Measurements from ENCODE around the gene MUC20. TPM values are rescaled to one million over a fixed set of nuclear protein-coding genes. Genes with fewer than 3 reads are reported as not detected.

MUC20 gene
- total RNA-seq, 2 experiments from 2014 or later = 0.20 to 0.65 TPM

DNA sequence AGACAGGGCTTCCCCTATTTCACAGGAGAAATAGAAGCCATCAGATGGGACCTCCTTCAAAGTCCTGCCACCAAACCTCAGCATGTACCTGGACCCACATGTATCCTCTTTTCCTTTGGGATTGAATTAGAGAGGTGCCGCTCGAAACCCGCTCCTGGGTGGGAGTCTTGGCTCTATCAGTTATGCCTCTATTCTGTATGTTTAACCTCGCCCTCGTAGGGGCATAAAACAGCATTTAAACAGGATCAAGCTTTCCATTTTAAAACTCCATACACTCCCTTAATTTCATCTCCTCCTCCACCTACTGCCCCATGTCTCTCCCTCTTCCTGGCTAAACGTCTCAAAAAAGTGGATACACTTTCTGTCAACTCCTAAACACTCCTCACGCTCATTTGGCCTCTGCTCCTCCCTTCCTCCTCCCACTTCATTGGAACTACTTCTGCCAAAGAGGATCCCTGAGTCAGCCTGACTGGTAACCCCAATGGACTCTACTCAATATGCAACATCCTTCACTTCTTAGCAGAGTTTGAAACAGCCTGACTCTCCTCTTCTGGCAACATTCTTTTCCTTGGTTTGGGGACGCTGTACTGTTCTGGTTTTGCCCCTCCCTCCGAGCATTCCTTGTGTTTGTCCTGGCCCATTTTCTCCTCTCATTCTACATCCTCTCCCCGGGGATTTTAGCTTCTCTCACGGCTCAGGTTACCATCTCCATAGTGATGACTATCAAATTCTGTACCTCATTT, 23.0 kb upstream of the MUC20 start:
- Mint-ChIP-seq H3K27ac (peak overlapping the region; percentile 2), H3K27me3 (no peaks in the 10 kb centered on the region), H3K4me1 (ENCODE audit: low read depth) (peaks cover 11% of the 10 kb centered on the region), H3K36me3 (ENCODE audit: low read depth) (peaks cover 21% of the 10 kb centered on the region), H3K4me3 (no peak overlapping the region), H3K9me3 (no peaks in the 10 kb centered on the region)
- ChIA-PET CTCF (interaction anchor here (1.6 kb wide), 1 partner anchor 162 kb away, joined by 3 read pairs; no protein-coding TSS in a partner anchor), POLR2A (no interaction called here)
- intact Hi-C loops (cut with micrococcal nuclease) = no loop called here
- ATAC-seq (no peak), DNase-seq (no peak)
- TF ChIP-seq, protein P1, sequence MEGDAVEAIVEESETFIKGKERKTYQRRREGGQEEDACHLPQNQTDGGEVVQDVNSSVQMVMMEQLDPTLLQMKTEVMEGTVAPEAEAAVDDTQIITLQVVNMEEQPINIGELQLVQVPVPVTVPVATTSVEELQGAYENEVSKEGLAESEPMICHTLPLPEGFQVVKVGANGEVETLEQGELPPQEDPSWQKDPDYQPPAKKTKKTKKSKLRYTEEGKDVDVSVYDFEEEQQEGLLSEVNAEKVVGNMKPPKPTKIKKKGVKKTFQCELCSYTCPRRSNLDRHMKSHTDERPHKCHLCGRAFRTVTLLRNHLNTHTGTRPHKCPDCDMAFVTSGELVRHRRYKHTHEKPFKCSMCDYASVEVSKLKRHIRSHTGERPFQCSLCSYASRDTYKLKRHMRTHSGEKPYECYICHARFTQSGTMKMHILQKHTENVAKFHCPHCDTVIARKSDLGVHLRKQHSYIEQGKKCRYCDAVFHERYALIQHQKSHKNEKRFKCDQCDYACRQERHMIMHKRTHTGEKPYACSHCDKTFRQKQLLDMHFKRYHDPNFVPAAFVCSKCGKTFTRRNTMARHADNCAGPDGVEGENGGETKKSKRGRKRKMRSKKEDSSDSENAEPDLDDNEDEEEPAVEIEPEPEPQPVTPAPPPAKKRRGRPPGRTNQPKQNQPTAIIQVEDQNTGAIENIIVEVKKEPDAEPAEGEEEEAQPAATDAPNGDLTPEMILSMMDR (IDR thresholded peaks at IDR 0.05) = no peak

DNA sequence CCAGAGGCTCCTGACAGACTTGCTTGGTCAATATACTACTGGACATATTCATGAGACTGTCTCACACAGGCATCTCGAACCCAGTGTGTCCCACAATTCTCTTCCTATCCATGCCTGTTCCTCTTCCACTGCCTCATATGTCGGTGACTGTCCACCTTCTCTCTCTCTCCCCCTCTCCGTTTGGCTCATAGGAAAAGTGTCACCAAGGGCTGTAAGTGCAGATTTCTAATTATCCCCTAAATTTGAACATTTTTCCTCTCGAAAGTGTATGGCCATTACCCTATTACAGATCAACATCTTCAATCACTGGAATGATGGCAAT, 22.5 kb upstream of the MUC20 start:
- peaks cover 8% of the 10 kb centered on the region for H3K4me1 Mint-ChIP-seq (ENCODE audit: low read depth)
- intact Hi-C loops (cut with micrococcal nuclease) = no loop called here
- ChIA-PET POLR2A (interaction anchor here (1.3 to 1.6 kb wide), 2 partner anchors 13 to 16 kb away, joined by 3 to 5 read pairs; no protein-coding TSS in a partner anchor), CTCF (interaction anchor here (1.6 kb wide), 1 partner anchor 161 kb away, joined by 3 read pairs; no protein-coding TSS in a partner anchor)
- H3K36me3 Mint-ChIP-seq (ENCODE audit: low read depth) = peaks cover 17% of the 10 kb centered on the region
- ATAC-seq (no peak), DNase-seq (no peak)
- TF ChIP-seq, protein P1 (IDR thresholded peaks at IDR 0.05) = no peak
- no peak overlapping the region for H3K27ac Mint-ChIP-seq
- H3K27me3 Mint-ChIP-seq = no peaks in the 10 kb centered on the region
- H3K9me3 Mint-ChIP-seq = no peaks in the 10 kb centered on the region
- no peak overlapping the region for H3K4me3 Mint-ChIP-seq

DNA sequence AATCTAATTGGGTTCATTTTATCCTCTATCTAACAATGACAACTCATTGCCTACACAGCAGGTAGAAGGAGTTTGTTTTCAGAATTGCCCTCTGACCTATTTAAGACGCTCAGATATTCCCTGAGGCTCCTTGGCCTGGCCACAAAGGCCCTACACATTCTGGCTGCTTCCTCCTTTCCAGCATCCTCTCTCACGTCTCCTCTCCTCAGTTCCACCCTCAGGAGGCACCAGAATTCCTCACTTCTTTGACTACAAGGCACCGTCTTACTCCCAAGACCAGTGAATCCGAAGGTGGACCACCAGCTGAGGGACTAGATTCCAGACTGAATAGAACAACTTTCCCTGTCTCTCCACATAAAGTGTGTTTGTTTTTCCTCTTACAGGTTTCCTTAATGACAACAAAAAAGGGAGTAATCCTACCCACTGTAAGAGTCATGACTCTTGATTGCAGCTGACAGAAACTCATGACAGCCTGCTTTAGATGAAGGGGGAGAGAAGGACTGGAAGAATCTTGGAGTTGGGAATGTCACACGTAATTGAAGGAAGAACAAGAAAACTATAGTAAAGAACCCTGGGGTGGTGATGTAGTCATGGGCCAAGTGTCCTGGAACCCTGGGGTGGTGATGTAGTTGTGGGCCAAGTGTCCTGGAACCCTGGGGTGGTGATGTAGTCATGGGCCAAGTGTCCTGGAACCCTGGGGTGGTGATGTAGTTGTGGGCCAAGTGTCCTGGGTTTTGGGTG, 22.0 kb upstream of the MUC20 start:
- ChIA-PET POLR2A (interaction anchor here (1.3 to 1.6 kb wide), 2 partner anchors 13 to 16 kb away, joined by 3 to 5 read pairs; no protein-coding TSS in a partner anchor), CTCF (interaction anchor here (0.8 kb wide), 1 partner anchor 46 kb away, joined by 3 read pairs; no protein-coding TSS in a partner anchor)
- Mint-ChIP-seq H3K27me3 (no peaks in the 10 kb centered on the region), H3K4me3 (no peak overlapping the region), H3K36me3 (ENCODE audit: low read depth) (peaks cover 14% of the 10 kb centered on the region), H3K4me1 (ENCODE audit: low read depth) (peaks cover 7% of the 10 kb centered on the region), H3K9me3 (no peaks in the 10 kb centered on the region), H3K27ac (no peak overlapping the region)
- intact Hi-C loops (cut with micrococcal nuclease) = no loop called here
- no peak for DNase-seq
- TF ChIP-seq, protein P1 (IDR thresholded peaks at IDR 0.05) = no peak
- no peak for ATAC-seq

DNA sequence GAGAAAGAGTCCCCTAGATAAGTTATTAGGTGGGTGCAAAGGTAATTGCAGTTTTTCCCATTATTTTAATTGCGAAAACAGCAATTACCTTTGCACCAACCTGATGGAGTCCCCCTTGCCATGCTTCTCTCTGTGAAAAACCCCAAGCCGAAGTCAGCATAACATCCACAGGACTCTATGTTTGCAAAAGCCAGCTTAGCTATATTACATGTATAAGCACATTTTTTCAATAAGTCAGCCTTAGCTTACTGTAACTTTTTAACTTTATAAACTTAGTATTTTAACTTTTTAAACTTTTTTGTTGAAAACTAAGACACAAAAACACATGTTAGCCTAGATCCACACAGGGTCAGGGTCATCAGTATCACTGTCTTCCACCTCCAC, 21.4 kb upstream of the MUC20 start:
- TF ChIP-seq, protein P1 (IDR thresholded peaks at IDR 0.05) = no peak
- no peak overlapping the region for H3K27ac Mint-ChIP-seq
- H3K27me3 Mint-ChIP-seq = no peaks in the 10 kb centered on the region
- DNase-seq (no peak), ATAC-seq (no peak)
- H3K4me3 Mint-ChIP-seq = no peak overlapping the region
- POLR2A ChIA-PET = interaction anchor here (0.7 to 1.6 kb wide), 3 partner anchors 12 to 123 kb away, joined by 3 to 5 read pairs (median 3); no protein-coding TSS in a partner anchor
- CTCF ChIA-PET = interaction anchor here (0.8 kb wide), 1 partner anchor 45 kb away, joined by 3 read pairs; no protein-coding TSS in a partner anchor
- H3K36me3 Mint-ChIP-seq (ENCODE audit: low read depth) = peaks cover 10% of the 10 kb centered on the region
- peaks cover 6% of the 10 kb centered on the region for H3K4me1 Mint-ChIP-seq (ENCODE audit: low read depth)
- intact Hi-C loops (cut with micrococcal nuclease) = no loop called here
- no peaks in the 10 kb centered on the region for H3K9me3 Mint-ChIP-seq
